Bronchial epithelial cell (primary cell): ENCODE results near the gene SPAG9. TPM values are rescaled to one million over a fixed set of nuclear protein-coding genes. Genes with fewer than 3 reads are reported as not detected.
A peak's percentile ranks its signal among the peaks of the same experiment; 100 is the strongest.

ENCODE experiments used
- DNase-seq: peaks from one replicate; pipeline ENCODE4 v3.0.0-alpha.2; 2010; ENCODE audit warnings: low read depth
- FAIRE-seq: peaks from 2 replicates; lab custom pipeline; 2011; peaks lifted over from hg19 to GRCh38; lab: Jason Lieb, UNC
- H3K27me3 ChIP-seq: 2 replicates; pipeline ENCODE4 v1.5.1; 2011; ENCODE audit warnings: low read length; ENCODE audit not compliant: control insufficient read depth, insufficient read depth
- H3K36me3 ChIP-seq: 2 replicates; pipeline ENCODE4 v1.5.1; 2011; ENCODE audit warnings: low read length; ENCODE audit not compliant: control insufficient read depth, insufficient read depth
- H3K4me3 ChIP-seq: 2 replicates; pipeline ENCODE4 v1.5.1; 2011; ENCODE audit warnings: mild to moderate bottlenecking, low read depth, low read length, control low read depth
- total RNA-seq: library from RNA; depleted of rRNA; stranded (reverse); fragments of >200 nt; gene quantifications from 2 replicates; pipeline ENCODE4 v1.2.1, GENCODE V29; 2014
- TF ChIP-seq, protein P1 (sequence below): IDR thresholded peaks from 2 replicates; pipeline ENCODE4 v1.5.1; 2011; ENCODE audit warnings: mild to moderate bottlenecking, moderate library complexity, low read length, control low read depth, inconsistent platforms; ENCODE audit not compliant: insufficient read depth, severe bottlenecking

SPAG9 gene, protein sequence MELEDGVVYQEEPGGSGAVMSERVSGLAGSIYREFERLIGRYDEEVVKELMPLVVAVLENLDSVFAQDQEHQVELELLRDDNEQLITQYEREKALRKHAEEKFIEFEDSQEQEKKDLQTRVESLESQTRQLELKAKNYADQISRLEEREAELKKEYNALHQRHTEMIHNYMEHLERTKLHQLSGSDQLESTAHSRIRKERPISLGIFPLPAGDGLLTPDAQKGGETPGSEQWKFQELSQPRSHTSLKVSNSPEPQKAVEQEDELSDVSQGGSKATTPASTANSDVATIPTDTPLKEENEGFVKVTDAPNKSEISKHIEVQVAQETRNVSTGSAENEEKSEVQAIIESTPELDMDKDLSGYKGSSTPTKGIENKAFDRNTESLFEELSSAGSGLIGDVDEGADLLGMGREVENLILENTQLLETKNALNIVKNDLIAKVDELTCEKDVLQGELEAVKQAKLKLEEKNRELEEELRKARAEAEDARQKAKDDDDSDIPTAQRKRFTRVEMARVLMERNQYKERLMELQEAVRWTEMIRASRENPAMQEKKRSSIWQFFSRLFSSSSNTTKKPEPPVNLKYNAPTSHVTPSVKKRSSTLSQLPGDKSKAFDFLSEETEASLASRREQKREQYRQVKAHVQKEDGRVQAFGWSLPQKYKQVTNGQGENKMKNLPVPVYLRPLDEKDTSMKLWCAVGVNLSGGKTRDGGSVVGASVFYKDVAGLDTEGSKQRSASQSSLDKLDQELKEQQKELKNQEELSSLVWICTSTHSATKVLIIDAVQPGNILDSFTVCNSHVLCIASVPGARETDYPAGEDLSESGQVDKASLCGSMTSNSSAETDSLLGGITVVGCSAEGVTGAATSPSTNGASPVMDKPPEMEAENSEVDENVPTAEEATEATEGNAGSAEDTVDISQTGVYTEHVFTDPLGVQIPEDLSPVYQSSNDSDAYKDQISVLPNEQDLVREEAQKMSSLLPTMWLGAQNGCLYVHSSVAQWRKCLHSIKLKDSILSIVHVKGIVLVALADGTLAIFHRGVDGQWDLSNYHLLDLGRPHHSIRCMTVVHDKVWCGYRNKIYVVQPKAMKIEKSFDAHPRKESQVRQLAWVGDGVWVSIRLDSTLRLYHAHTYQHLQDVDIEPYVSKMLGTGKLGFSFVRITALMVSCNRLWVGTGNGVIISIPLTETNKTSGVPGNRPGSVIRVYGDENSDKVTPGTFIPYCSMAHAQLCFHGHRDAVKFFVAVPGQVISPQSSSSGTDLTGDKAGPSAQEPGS (N-terminal part only)
- total RNA-seq = 85.0 and 99.3 TPM in 2 replicates

DNA sequence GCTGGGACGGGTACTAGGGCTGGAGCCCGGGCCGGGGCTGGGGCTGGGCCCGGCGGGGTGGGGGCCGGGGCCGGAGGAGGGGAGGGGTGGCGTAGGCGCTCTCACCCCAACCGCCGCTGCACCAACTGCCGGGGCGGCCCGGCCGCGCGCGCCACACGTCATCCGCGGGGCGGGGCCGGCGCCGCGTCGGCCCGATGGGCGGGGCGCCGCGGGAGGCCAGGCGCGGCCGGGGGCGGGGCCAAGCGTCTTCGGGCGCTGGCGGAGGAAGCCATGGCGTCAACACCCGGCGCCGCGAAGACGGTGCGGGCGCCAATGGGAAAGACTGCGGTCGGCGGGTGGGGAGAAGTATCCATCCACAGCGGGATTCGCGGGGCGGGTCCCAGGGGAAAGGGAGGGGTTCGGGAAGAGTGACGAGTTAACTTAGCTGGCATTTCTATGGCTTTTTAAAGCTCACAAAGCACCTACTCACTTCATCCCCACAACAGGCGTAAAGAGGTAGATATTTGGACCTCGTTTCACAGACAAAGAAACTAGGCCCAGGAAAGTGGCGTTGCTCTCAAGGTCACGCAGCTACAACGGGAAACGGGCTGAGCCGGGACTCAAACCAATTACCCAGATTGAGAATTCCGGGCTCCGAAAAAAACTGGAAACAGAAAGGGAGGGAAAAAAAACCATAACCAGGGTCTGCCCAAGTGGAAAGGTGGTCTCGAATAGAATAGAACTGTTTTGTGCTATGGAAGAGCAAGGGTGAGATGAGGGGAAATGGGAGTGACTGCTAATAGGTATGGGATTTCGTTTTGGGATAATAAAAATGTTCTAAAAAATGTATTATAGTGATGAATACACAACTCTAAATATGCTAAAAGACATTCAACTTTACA is at the start of gene SPAG9:
TSS of gene SPAG9 (minus strand) at position 130 of the 881 bp plus-strand sequence. CDS start 212 bp downstream, outside the sequence.
- TF ChIP-seq, protein P1, sequence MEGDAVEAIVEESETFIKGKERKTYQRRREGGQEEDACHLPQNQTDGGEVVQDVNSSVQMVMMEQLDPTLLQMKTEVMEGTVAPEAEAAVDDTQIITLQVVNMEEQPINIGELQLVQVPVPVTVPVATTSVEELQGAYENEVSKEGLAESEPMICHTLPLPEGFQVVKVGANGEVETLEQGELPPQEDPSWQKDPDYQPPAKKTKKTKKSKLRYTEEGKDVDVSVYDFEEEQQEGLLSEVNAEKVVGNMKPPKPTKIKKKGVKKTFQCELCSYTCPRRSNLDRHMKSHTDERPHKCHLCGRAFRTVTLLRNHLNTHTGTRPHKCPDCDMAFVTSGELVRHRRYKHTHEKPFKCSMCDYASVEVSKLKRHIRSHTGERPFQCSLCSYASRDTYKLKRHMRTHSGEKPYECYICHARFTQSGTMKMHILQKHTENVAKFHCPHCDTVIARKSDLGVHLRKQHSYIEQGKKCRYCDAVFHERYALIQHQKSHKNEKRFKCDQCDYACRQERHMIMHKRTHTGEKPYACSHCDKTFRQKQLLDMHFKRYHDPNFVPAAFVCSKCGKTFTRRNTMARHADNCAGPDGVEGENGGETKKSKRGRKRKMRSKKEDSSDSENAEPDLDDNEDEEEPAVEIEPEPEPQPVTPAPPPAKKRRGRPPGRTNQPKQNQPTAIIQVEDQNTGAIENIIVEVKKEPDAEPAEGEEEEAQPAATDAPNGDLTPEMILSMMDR = no peak
- Histone ChIP-seq H3K36me3 (no peaks in the 10 kb centered on the region), H3K4me3 (peak within 1 kb of the TSS; percentile 98), H3K27me3 (no peaks in the 10 kb centered on the region)
- peak; percentile 91 for DNase-seq
- no peak for FAIRE-seq

DNA sequence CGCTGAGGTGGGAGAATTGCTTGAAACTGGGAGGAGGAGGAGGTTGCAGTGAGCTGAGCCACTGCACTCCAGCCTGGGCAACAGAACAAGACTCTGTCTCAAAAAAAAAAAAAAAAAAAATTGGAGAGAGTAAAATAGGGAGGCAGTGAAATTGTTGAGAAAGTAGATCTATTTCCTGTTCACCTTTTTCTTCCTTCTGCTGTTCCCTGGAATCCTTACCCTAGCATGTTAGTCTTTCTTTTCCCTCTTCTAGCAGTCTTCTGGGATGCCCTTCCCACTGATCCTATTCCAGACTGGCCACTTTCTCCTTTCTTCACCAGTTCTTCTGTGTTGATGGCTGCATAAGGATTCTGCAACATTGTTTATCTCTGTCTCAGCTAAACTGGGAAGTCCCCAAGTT is 48.7 kb upstream of the SPAG9 start:
- TF ChIP-seq, protein P1 = no peak
- H3K27me3 ChIP-seq = no peaks in the 10 kb centered on the region
- DNase-seq (no peak), FAIRE-seq (no peak)
- H3K36me3 ChIP-seq = peaks cover 15% of the 10 kb centered on the region
- H3K4me3 ChIP-seq = no peak overlapping the region

DNA sequence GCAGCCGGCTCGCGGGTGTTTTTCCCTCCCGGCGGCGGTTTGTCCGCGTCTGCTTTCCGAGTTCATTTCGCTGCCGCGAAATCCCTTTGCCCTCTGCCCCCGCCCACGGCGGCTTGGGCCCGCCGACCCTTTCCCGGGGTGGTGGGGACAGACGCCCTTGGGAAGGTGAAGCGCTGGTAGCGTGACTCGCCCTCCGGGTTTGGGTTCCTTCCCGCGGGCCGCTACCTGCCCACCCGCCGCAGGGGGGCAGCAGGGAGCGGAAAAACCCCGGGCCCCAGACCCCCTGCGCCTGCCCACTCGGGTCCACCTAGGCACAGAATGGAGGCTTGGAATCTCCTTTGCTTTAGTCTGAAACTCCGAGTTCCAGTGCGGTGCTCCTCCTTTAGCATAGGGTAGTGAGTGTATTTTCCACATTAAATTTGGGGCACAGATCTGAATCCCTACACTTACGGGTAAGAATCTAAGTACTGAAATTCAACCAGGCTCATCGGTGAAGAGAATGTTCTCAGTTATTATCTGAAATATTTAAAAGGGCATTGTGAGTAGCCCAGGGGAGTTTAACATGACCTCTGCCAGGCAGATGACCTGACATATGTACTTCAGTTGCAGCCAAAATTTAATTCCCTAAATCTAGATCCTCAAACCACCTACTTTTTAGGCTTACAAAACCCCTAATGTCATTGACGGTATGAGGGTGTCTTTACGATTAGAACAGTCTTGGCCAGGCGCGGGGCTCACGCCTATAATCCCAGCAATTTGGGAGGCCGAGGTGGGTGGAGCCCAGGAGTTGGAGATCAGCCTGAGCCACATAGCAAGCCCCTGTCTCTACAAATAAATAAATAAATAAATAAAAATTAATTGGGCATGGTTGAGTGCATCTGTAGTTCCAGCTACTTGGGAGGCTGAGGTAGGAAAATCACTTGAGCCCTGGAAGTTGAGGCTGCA is 46.6 kb upstream of the SPAG9 start:
- H3K36me3 ChIP-seq = peaks cover 14% of the 10 kb centered on the region
- TF ChIP-seq, protein P1 = peak; percentile 82
- no peaks in the 10 kb centered on the region for H3K27me3 ChIP-seq
- H3K4me3 ChIP-seq = peak overlapping the region; percentile 95
- FAIRE-seq (no peak), DNase-seq (no peak)

DNA sequence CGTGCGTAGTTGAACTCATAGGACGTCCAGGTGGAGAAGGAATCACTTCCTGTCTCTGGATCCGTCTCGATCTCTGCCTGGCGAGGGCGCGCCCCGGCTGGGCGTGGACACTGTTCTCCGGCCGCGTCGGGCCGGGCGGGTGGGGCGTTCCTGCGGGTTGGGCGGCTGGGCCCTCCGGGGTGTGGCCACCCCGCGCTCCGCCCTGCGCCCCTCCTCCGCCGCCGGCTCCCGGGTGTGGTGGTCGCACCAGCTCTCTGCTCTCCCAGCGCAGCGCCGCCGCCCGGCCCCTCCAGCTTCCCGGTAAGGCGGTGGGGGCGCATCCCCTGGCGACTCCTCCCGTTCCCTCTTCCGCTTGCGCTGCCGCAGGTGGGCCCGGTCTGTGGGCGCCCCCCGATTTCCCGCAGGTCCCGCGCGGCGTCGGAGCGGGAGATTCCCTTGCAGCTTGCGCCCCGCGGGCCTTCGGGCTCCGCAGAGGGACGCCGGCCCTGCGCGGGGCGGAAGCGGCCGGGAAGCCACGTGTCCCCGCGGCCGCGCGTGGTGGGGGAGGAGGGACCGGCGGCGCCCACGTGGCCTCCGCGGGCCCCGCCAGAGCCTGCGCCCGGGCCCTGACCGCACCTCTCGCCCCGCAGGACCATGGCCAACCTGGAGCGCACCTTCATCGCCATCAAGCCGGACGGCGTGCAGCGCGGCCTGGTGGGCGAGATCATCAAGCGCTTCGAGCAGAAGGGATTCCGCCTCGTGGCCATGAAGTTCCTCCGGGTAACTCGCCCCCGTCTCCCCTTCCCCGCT is 45.7 kb upstream of the SPAG9 start, which contains the start of gene NME2:
TSS of gene NME2 (plus strand) at position 214 of the 789 bp plus-strand sequence. CDS start at position 634, 420 bp downstream.
- Histone ChIP-seq H3K36me3 (peaks cover 14% of the 10 kb centered on the region), H3K4me3 (peak within 1 kb of the TSS; percentile 95), H3K27me3 (no peaks in the 10 kb centered on the region)
- DNase-seq (peak; percentile 70), FAIRE-seq (no peak)
- TF ChIP-seq, protein P1 = no peak
